ENCODE results near the gene TMC3. TPM values are rescaled to one million over a fixed set of nuclear protein-coding genes. Genes with fewer than 3 reads are reported as not detected.

Gene TMC3
- total RNA-seq, 1 donor from 2014 or later, result not detected

- intact Hi-C loops (cut with micrococcal nuclease), result no loop called here
- TF ChIP-seq, protein P1, sequence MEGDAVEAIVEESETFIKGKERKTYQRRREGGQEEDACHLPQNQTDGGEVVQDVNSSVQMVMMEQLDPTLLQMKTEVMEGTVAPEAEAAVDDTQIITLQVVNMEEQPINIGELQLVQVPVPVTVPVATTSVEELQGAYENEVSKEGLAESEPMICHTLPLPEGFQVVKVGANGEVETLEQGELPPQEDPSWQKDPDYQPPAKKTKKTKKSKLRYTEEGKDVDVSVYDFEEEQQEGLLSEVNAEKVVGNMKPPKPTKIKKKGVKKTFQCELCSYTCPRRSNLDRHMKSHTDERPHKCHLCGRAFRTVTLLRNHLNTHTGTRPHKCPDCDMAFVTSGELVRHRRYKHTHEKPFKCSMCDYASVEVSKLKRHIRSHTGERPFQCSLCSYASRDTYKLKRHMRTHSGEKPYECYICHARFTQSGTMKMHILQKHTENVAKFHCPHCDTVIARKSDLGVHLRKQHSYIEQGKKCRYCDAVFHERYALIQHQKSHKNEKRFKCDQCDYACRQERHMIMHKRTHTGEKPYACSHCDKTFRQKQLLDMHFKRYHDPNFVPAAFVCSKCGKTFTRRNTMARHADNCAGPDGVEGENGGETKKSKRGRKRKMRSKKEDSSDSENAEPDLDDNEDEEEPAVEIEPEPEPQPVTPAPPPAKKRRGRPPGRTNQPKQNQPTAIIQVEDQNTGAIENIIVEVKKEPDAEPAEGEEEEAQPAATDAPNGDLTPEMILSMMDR (IDR thresholded peaks at IDR 0.05; ENCODE audit: borderline replicate concordance), result no peak
- H3K36me3 ChIP-seq, result peaks cover 6% of the 10 kb centered on the region
- peaks cover 40% of the 10 kb centered on the region for H3K4me1 ChIP-seq
- no peak for DNase-seq
- no peak overlapping the region for H3K4me3 ChIP-seq
- H3K27me3 ChIP-seq (ENCODE audit: low read depth), result peaks cover 7% of the 10 kb centered on the region
- no peaks in the 10 kb centered on the region for H3K9me3 ChIP-seq (replicated peaks)
- peak overlapping the region; percentile 69 for H3K27ac ChIP-seq (replicated peaks)
Measured at GRCh38 chr15:81295486-81296121, 78.4 kb downstream of the TMC3 start.

DNA sequence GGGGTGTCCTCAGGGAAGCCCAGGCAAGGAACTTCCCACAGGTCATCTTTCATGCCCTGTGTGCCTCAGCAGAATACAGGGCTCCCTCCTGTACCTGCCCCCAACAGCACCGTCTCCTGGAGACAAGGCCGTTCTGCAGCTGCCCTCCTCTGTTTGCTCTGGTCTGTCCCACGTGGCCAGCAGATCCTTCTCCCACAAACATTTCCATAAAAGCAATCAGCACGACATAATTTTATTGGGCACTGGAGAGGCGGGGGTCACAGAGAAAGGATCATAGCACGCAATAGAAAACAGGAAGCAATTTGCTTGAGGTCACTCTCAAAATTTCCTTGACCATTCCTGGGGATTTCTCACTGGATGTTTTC lies 79.5 kb downstream of the TMC3 start:
- DNase-seq, result no peak
- Histone ChIP-seq H3K4me1 (peaks cover 40% of the 10 kb centered on the region), H3K4me3 (no peak overlapping the region), H3K27ac (replicated peaks) (peak overlapping the region; percentile 23), H3K27me3 (ENCODE audit: low read depth) (peaks cover 7% of the 10 kb centered on the region), H3K36me3 (peaks cover 6% of the 10 kb centered on the region), H3K9me3 (replicated peaks) (no peaks in the 10 kb centered on the region)
- TF ChIP-seq, protein P1 (IDR thresholded peaks at IDR 0.05; ENCODE audit: borderline replicate concordance), result no peak
- intact Hi-C loops (cut with micrococcal nuclease), result no loop called here

DNA sequence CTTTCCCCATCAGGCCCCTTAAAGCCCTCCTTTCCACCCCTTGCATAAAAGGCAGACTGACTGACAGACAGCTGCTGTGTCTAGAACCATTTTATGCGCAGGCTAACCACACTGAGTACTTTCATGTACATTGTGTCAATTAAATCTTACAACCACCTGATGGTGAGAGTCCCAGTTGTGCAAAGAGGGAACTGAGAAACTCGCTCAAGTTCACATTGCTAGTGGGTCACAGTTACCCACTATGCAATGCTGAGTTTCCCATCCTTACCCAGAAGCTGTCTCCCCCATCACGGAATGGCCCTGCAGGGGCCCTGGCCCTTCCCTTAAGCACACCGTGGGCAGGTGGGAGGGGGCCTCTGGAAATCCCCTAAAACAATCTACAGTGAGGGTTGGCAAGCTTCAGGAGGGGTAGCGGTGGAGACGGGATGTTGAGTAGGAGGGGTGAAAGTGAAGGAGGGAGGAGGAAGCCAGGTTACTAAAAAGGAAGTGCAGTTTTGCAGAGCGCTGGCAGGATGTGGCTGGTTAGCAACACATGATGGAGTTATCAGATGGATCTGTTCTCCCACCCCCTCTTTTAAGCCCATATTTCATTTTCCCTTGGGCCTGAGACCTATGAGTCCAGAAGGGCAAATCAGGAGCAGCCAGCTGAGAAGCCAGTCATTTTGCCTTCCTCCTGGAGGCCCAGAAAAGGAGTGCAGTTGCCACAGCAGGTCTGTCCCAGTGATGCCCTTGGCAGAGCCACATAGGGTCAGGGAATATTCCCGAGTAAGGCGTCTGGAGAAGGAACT lies 80.1 kb downstream of the TMC3 start:
- Histone ChIP-seq H3K4me1 (peaks cover 40% of the 10 kb centered on the region), H3K27ac (replicated peaks) (peak overlapping the region; percentile 23), H3K9me3 (replicated peaks) (no peaks in the 10 kb centered on the region), H3K27me3 (ENCODE audit: low read depth) (peaks cover 7% of the 10 kb centered on the region), H3K4me3 (no peak overlapping the region), H3K36me3 (peaks cover 6% of the 10 kb centered on the region)
- TF ChIP-seq, protein P1 (IDR thresholded peaks at IDR 0.05; ENCODE audit: borderline replicate concordance), result no peak
- intact Hi-C loops (cut with micrococcal nuclease), result no loop called here
- DNase-seq, result no peak

DNA sequence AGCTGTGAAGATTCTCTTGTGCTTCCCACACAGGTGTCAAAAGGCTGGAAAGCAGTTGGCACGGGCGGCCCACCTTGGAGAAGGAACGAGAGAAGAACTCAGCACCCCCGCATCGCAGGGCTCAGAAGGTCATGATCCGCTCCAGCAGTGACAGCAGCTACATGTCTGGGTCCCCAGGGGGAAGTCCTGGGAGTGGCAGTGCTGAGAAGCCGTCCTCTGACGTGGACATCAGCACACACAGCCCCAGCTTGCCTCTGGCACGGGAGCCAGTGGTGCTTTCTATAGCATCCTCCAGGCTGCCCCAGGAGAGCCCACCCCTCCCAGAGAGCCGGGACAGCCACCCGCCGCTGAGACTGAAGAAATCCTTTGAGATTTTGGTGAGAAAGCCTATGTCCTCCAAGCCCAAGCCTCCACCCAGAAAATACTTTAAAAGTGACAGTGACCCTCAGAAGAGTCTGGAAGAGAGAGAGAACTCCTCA lies 81.5 kb downstream of the TMC3 start:
- Histone ChIP-seq H3K4me3 (no peak overlapping the region), H3K9me3 (replicated peaks) (no peaks in the 10 kb centered on the region), H3K36me3 (peaks cover 6% of the 10 kb centered on the region), H3K4me1 (peaks cover 40% of the 10 kb centered on the region), H3K27ac (replicated peaks) (no peak overlapping the region), H3K27me3 (ENCODE audit: low read depth) (peaks cover 7% of the 10 kb centered on the region)
- TF ChIP-seq, protein P1 (IDR thresholded peaks at IDR 0.05; ENCODE audit: borderline replicate concordance), result no peak
- intact Hi-C loops (cut with micrococcal nuclease), result no loop called here
- DNase-seq, result no peak

- DNase-seq, result no peak
- peaks cover 35% of the 10 kb centered on the region for H3K4me1 ChIP-seq
- intact Hi-C loops (cut with micrococcal nuclease), result no loop called here
- no peak overlapping the region for H3K27ac ChIP-seq (replicated peaks)
- H3K4me3 ChIP-seq, result no peak overlapping the region
- TF ChIP-seq, protein P1 (IDR thresholded peaks at IDR 0.05; ENCODE audit: borderline replicate concordance), result no peak
- peaks cover 6% of the 10 kb centered on the region for H3K36me3 ChIP-seq
- H3K9me3 ChIP-seq (replicated peaks), result no peaks in the 10 kb centered on the region
- H3K27me3 ChIP-seq (ENCODE audit: low read depth), result peaks cover 7% of the 10 kb centered on the region
Measured at GRCh38 chr15:81291916-81292522, 82.0 kb downstream of the TMC3 start.
